DMS114 treated with DMSO at 0.1 percent for 48 hours (cell line): ENCODE results near the gene DENND2C.

ENCODE experiments used
- DNase-seq: peaks from one replicate; lab custom pipeline; 2025; ENCODE audit not compliant: unreplicated experiment; lab: John Stamatoyannopoulos, UW

Gene DENND2C

DNA sequence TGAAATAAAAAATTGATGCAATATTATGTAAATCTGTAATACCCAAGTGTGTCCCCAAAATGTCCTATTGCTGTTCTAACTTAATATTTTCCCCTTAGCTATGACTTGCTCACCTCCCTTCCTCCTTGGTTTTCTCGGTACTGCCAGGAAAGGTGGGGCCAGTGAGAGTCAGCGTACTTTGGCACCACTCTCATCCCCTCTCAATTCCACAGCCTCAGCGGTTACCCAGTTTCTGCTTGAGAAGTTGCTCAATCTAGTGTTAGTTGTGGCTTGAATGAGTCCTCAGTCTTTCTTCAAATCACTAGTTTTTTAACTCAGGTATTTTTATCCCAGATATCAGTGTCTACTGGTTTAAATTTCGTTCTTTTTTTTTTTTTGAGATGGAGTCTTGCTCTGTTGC is 120.7 kb downstream of the DENND2C start:
- DNase-seq: no peak

DNA sequence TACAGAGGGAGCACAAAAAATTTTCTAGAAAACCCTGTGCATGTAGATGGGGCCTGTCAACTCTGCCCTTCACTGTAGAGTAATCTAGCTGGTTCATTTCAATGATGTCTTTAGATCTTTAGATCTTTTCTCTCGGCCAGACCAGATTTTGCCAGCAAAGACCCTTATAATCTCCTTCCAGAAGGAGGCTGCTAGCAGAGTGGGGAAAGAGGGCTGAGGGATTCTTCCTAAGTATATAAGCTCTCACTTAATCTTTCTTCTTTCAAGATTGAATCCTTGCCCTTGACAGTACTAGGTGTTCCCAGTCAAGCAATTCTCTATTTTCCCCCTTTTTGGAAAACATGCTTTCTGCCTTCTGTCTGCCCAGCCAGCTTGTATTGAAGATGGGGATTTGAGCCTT is 122.8 kb downstream of the DENND2C start:
- DNase-seq: no peak

DNA sequence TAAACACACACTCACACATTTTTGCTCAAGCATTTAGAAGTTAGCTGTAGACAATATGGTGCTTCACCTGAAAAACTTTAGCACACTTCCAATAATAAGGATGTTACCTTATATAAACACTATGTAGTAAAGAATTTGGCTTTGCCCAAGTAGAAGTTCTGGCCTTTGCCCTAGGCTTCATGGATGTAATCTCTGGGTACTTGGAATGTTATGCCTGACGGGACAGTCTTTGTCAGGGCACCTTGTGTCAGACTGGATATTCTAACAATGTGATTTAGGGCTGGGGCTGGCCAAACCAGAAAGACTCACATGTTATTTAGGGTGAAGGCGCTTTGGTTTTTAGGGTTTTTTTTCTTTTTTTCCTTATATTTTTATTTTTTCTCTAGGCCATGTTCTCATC is 124.1 kb downstream of the DENND2C start:
- DNase-seq: no peak

DNA sequence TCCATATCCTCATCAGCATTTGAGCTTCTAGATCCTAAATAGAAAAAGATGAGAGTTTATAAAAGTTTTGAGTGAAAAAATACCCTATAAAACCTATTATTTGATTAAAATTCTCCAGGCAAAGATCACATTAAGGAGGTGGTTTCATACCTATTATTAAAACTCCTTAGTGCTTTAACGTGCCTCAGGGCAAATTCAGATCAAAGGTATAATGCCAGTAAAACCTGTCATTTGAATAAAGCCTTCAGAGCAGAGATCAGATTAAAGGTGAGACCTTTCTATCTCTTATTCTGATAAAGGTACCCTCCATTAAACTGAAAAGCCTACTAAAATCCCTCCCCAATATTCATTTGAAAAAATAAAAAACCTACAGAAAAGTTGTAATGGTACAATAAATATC is 124.5 kb downstream of the DENND2C start:
- DNase-seq: no peak

DNA sequence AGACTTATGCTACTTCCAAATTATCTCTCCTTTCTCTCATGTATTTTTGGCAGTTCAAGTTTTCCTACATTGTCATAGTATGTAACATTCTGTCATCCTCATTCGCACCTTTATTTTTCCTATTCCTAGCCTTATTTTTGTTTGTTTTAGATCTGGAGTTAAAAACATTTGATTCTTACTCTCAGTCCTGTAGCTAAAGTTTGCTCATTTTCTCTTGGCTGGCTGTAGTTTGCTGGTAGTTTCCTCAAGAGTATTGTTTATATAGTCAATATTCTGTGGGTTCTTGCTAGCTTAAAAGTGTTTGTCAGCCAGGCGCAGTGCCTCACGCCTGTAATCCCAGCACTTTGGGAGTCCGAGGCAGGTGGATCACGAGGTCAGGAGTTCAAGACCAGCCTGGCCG is 129.0 kb downstream of the DENND2C start:
- no peak for DNase-seq

DNA sequence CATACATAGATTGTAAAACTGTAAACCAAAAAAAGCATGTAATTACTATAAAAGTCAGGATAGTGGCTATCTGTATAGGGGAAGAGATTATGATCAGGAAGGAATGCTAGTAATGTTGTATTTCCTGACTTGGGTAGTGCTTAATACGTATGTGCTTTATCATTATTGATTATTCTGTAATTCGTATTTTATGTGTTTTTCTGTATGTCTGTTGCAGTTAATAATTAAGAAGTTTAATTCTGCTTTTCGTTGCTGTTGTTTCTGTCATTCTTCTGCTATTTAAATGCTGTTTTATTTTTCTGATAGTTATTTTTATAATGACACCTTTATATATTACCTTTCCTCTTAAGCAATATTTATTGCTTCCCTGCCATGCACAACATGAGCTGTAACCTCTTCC is 129.6 kb downstream of the DENND2C start:
- DNase-seq: no peak

DNA sequence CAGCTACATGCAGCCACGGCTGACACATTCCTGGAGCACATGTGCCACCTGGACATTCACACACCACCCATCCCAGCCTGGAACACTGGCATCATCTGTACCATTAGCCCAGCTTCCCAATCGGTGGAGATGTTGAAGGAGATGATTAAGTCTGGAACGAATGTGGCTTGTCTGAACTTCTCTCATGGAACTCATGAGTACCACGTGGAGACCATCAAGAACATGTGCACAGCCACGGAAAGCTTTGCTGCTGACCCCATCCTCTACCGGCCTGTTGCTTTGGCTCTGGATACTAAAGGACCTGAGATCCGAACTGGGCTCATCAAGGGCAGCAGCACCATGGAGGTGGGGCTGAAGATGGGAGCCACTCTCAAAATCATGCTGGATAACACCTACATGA is 133.8 kb downstream of the DENND2C start:
- no peak for DNase-seq

DNA sequence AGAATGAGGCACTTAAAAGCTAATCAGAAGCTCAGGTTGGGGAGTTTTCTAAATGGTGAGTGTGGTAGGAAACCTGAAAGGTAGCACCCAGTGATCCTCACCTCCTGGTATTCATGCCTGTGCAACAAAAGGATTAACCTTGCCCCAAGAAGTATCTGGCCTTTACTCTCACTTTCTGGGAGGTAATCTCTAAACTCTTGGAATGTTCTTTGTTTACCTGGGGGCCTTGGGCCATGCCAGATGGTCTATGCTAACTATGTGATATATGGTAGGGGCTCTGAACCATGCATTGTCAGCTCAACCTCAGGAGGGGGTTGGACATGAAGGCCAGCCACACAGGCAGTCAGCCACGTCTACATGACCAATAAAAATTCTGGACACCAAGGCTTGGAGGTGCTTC is 134.4 kb downstream of the DENND2C start:
- DNase-seq: no peak
